ENCODE data around the gene OSGIN1. TPM values are rescaled to one million over a fixed set of nuclear protein-coding genes. Genes with fewer than 3 reads are reported as not detected.
A peak's percentile ranks its signal among the peaks of the same experiment; 100 is the strongest.

OSGIN1 gene
- total and polyA plus RNA-seq, 3 donors from 2014 or later, result 12.3 to 18.5 (median 13.5) TPM

GRCh38 chr16:83967091-83967490, 14.1 kb downstream of the OSGIN1 start:
- H3K27me3 ChIP-seq, result no peaks in the 10 kb centered on the region
- no peaks in the 10 kb centered on the region for H3K4me1 ChIP-seq
- TF ChIP-seq CTCF (IDR thresholded peaks at IDR 0.05) (no peak), POLR2A (IDR thresholded peaks at IDR 0.05) (no peak)
- WGBS, 2 donors, result 83 to 86% methylated on average over 2 of the region's 2 CpGs
- DNase-seq, result no peak
- no peaks in the 10 kb centered on the region for H3K9me3 ChIP-seq
- intact Hi-C loops (cut with DNase I; ENCODE audit: low total_unique reads), result loop anchor here (5.0 to 10.0 kb wide), 2 partner anchors 95 to 218 kb away; partner anchors contain the start of gene TAF1C
- H3K4me3 ChIP-seq, result no peak overlapping the region
- H3K36me3 ChIP-seq (ENCODE audit: low read depth, missing control alignments), result no peaks in the 10 kb centered on the region
- H3K27ac ChIP-seq, result no peak overlapping the region

GRCh38 chr16:83967838-83968305, 14.8 kb downstream of the OSGIN1 start, which contains the start of gene NECAB2:
Gene NECAB2 (plus strand): TSS chr16:83968244. CDS start chr16:83968649, 405 bp downstream.
- peak; percentile 46 for DNase-seq
- Histone ChIP-seq H3K4me3 (peak within 1 kb of the TSS in 1 of 2 donors; percentile 31), H3K27me3 (no peaks in the 10 kb centered on the region), H3K9me3 (no peaks in the 10 kb centered on the region), H3K4me1 (no peaks in the 10 kb centered on the region), H3K27ac (no peak within 1 kb of the TSS), H3K36me3 (ENCODE audit: low read depth, missing control alignments) (no peaks in the 10 kb centered on the region)
- intact Hi-C loops (cut with DNase I; ENCODE audit: low total_unique reads), result loop anchor here (5.0 to 10.0 kb wide), 2 partner anchors 94 to 217 kb away; partner anchors contain the start of gene TAF1C
- peak in 2 of 3 experiments; percentile 54 to 71 for TF ChIP-seq CTCF (IDR thresholded peaks at IDR 0.05)
- TF ChIP-seq POLR2A (IDR thresholded peaks at IDR 0.05), result no peak
- WGBS, 2 donors, result 6 to 8% methylated on average over 34 to 35 of the region's 35 CpGs

- Histone ChIP-seq H3K9me3 (no peaks in the 10 kb centered on the region), H3K27me3 (no peaks in the 10 kb centered on the region), H3K36me3 (ENCODE audit: low read depth, missing control alignments) (no peaks in the 10 kb centered on the region), H3K27ac (no peak overlapping the region), H3K4me3 (no peak overlapping the region), H3K4me1 (no peaks in the 10 kb centered on the region)
- TF ChIP-seq CTCF (IDR thresholded peaks at IDR 0.05), result no peak
- no peak for TF ChIP-seq POLR2A (IDR thresholded peaks at IDR 0.05)
- DNase-seq, result no peak
- intact Hi-C loops (cut with DNase I; ENCODE audit: low total_unique reads), result loop anchor here (5.0 to 10.0 kb wide), 2 partner anchors 94 to 216 kb away; partner anchors contain the start of gene TAF1C
- WGBS, 2 donors, result 1% methylated on average over 42 of the region's 87 CpGs; no CpG with 5 or more reads in 1 of the 2 donors
Measured at GRCh38 chr16:83968306-83968851, 15.3 kb downstream of the OSGIN1 start.

- Histone ChIP-seq H3K4me3 (peak overlapping the region in 1 of 2 donors; percentile 31), H3K27me3 (no peaks in the 10 kb centered on the region), H3K36me3 (ENCODE audit: low read depth, missing control alignments) (no peaks in the 10 kb centered on the region), H3K9me3 (no peaks in the 10 kb centered on the region), H3K27ac (no peak overlapping the region), H3K4me1 (no peaks in the 10 kb centered on the region)
- no peak for DNase-seq
- 21 to 24% methylated on average over 17 to 35 of the region's 45 CpGs for WGBS, 2 donors
- TF ChIP-seq POLR2A (IDR thresholded peaks at IDR 0.05) (no peak), CTCF (IDR thresholded peaks at IDR 0.05) (no peak)
- intact Hi-C loops (cut with DNase I; ENCODE audit: low total_unique reads), result loop anchor here (5.0 to 10.0 kb wide), 2 partner anchors 93 to 216 kb away; partner anchors contain the start of gene TAF1C
Measured at GRCh38 chr16:83968891-83969649, 16.0 kb downstream of the OSGIN1 start.
